ENCODE results near the gene KCNH1.

KCNH1 gene

DNA sequence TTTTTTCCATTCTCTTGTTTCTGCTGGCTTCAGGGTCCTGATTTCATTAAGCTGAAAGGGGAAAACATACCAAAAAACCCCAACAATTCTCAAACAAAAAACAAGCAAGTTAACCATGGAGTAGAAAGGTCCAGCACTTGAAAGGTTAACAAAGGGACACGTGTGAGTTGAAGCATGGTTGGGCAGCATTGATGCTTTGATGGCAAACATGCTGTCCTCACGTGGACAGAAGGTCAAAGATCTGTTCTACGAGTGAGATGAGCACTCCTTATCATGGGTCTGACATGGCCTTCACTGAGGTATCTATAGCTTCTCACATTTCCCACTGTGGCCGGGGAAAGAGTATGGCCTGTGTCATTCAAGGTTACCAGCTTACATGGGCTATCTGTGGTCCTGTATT, 410.3 kb downstream of the KCNH1 start:
- DNase-seq (ENCODE audit: low read depth, low spot score), result no peak

GRCh38 chr1:210722410-210723081, 411.4 kb downstream of the KCNH1 start:
- no peak for DNase-seq (ENCODE audit: low read depth, low spot score)

DNA sequence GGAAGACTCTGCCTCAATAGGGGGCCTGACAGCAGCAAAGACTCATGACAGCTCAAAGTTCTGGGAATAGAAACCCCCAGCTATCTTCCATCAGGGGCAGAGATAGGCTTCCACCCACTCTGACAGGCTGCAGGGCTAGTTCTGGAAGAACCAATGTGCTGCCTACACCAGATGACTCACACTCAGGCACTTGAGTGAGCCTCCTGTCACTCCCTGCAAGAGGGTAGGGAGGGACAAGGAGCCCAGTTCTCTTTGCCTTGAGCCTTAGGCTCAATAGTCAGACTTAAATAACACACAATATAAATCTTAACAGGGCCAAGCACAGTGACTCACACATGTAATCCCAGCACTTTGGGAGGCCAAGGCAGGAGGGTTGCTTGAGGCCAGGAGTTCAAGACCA, 418.9 kb downstream of the KCNH1 start:
- no peak for DNase-seq (ENCODE audit: low read depth, low spot score)

- no peak for DNase-seq (ENCODE audit: low read depth, low spot score)
These were observed 421.9 kb downstream of the KCNH1 start for GRCh38 chr1:210711825-210712612.

GRCh38 chr1:210709701-210710100, 424.2 kb downstream of the KCNH1 start:
- DNase-seq (ENCODE audit: low read depth, low spot score), result no peak

GRCh38 chr1:210707300-210708240, 426.4 kb downstream of the KCNH1 start:
- no peak for DNase-seq (ENCODE audit: low read depth, low spot score)

DNA sequence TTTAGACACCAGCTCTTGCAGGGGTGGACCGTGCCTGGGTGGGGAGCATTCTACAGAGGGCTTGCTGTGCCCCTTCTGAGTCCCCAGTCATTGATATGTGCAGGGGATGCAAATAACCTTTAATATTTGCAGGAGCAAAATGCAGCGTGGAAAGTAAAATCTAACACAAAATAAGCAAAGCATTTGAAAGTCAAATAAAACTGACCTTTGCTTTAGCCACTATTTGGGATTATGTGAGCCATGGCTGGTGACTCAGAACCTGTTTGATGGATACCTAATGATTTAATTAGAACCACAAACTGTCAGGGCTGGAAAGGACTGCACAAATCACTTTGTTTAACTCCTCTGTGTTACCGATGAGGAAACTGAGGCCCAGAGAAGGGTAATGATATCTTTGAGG, 427.7 kb downstream of the KCNH1 start:
- DNase-seq (ENCODE audit: low read depth, low spot score), result no peak

DNA sequence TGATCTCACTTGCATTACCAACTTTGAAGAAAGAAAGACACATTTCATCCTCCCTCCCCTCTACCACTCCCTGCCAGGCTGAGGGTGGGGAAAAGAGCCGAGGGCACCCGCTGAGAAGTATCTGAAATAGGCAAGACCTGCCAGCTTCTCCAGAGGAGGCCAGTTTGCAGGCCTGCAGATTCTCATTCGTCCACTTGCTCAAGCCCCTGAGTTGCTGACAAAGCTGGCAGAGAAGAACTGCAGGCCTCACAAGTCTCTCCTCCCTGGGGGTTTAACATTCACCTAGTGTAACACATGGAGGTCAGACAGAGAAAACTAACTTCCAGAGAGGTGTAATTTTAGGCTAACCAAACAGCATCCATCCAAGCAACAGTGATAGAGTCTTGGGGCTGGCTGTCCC, 428.9 kb downstream of the KCNH1 start:
- DNase-seq (ENCODE audit: low read depth, low spot score), result no peak

DNA sequence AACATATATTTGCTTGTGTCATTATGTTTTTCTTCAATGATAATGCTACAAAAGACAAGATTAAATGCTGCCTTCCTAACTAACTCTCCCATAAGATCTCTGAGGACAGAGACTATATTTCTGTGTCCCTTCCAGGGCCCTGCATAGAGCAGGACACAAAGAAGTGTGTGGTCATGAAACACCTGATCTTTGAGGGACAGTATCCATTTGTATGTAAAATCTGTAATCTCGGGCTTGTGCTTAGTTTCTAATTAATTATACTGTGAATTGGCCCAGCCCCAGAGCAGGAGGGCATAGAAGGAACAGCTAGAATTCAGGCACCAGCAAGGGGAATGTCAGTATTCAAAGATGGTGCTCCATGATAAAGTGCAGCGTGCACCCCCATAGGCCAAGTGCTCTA, 430.4 kb downstream of the KCNH1 start:
- no peak for DNase-seq (ENCODE audit: low read depth, low spot score)

- no peak for DNase-seq (ENCODE audit: low read depth, low spot score)
These were observed 431.4 kb downstream of the KCNH1 start for GRCh38 chr1:210702506-210702905.

DNA sequence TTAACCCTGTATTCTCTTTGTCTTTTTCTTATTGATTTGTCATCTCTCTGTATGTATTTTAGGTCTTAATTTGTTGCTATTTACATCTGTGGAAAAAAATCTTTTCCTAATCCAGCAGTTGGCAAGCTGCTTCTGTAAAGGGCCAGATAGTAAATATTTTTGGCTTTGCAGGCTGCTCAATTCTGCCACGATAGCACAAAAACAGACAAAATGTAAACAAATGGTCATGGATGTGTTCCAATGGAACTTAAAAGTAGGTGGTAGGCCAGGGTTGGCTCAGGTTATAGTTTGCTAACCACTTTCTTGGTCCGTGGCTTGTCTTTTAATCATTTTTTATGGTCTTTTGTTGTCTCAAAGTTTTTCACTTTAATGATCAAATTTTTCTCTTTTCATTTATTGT, 433.4 kb downstream of the KCNH1 start:
- no peak for DNase-seq (ENCODE audit: low read depth, low spot score)

- no peak for DNase-seq (ENCODE audit: low read depth, low spot score)
These were observed 433.9 kb downstream of the KCNH1 start for GRCh38 chr1:210700083-210700482.

GRCh38 chr1:210698661-210699060, 435.3 kb downstream of the KCNH1 start:
- DNase-seq (ENCODE audit: low read depth, low spot score), result no peak

- no peak for DNase-seq (ENCODE audit: low read depth, low spot score)
These were observed 436.8 kb downstream of the KCNH1 start for GRCh38 chr1:210697185-210697584.

DNA sequence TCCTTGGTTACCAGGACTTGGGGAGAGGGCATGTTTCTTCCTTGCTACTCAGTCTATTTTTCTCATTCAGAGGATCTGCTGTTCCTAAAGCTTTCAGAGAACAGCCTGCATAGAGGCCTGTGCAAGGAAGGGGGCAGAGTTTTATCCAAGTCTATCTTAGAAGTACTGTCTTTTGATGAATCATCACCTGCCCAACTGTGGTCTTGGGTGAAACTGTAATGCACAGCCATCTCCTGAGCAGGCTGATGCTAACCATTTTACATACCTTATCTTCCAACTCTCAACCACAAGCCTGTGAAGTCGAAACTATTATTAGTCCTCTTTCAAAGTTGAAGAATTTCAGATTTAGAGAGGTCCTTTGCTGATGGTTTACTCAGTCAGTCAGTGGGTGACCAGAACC, 437.2 kb downstream of the KCNH1 start:
- no peak for DNase-seq (ENCODE audit: low read depth, low spot score)

- no peak for DNase-seq (ENCODE audit: low read depth, low spot score)
These were observed 438.9 kb downstream of the KCNH1 start for GRCh38 chr1:210695026-210695425.

GRCh38 chr1:210692796-210693195, 441.2 kb downstream of the KCNH1 start:
- DNase-seq (ENCODE audit: low read depth, low spot score), result no peak

- no peak for DNase-seq (ENCODE audit: low read depth, low spot score)
These were observed 442.8 kb downstream of the KCNH1 start for GRCh38 chr1:210691039-210691610.

DNA sequence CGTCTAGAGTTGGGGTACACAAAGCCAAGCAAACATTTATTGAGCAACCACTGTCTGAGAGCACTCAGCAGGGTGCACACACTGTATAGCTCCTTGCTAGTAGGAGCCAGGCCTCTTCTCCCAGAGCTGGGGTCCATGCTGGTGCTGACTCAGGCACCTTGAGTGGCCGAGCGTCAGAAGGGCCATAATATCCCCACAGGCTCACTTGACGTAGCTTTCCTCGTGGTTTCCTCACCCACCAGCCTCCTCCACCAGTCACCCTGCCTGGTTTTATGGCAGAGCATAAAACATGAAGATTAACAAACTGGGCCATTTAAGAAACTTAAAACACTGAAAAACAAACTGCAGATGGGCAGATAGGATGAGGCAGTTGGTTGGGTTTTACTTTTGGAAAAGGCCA, 443.7 kb downstream of the KCNH1 start:
- no peak for DNase-seq (ENCODE audit: low read depth, low spot score)

GRCh38 chr1:210689826-210690225, 444.1 kb downstream of the KCNH1 start:
- DNase-seq (ENCODE audit: low read depth, low spot score), result no peak

DNA sequence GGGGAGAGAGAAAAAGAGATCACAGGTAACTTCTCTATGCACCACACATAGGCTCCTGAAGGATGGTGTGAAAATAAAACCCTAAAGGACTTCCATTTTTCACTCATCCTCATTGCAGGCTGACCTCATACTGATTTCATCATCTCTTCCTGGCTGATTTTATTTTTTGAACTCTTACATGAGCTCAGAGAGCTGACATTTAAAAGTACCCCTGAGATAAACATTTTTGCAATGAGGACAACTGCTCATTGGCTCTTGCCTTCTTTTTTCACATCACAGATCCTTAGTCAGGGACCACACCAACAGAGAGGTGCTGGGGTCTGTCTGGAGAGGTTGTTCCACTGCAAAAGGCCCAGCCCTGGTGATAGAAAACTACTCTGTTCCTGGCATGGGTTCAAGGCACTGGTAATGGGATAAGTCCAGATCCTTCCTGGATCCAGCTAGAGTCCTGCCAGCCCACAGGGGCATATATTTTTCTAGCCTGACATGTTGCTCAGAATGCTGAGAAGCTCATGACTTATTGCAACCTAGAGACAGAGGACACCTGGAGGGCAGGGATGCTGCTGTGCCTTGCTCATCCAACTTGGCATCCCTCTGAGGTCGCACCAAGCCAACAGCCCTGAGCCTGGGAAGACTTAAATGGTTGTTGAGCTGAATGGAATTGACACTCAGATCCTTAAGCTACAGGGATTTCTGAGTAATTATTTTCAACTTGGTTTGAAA, 445.3 kb downstream of the KCNH1 start:
- no peak for DNase-seq (ENCODE audit: low read depth, low spot score)
